MCF 10A (cell line): ENCODE measurements around the gene MPL. TPM values are rescaled to one million over a fixed set of nuclear protein-coding genes. Genes with fewer than 3 reads are reported as not detected.
A peak's percentile ranks its signal among the peaks of the same experiment; 100 is the strongest.

Experiments used
- BruUV-seq: library from RNA; stranded (reverse); fragments of 400-500 nt; replicated peaks from 2 replicates; lab custom pipeline; 2021; lab: Mats Ljungman, UMichigan
- CTCF ChIA-PET: fragments of 300-600 bp; sonication (Branson Sonifier 250); formaldehyde crosslinking; extraction: SDS; loops from one replicate; lab custom pipeline; 2021; ENCODE audit warnings: antibody characterized with exemption, inconsistent platforms; lab: Yijun Ruan, JAX
- POLR2A ChIA-PET: fragments of 300-600, 350-650 bp; sonication (Branson Sonifier 250); formaldehyde crosslinking; extraction: SDS; loops from one replicate; lab custom pipeline; 2020; ENCODE audit warnings: antibody characterized with exemption, inconsistent platforms; lab: Yijun Ruan, JAX
- DNase-seq: peaks from one replicate; pipeline ENCODE4 v3.0.0-alpha.2; 2018; ENCODE audit not compliant: unreplicated experiment
- H3K27ac Mint-ChIP-seq: one replicate; pipeline ENCODE4 v1.8.0; 2022; ENCODE audit warnings: mild to moderate bottlenecking, low read depth, mixed read lengths; ENCODE audit not compliant: unreplicated experiment
- H3K27me3 Mint-ChIP-seq: one replicate; pipeline ENCODE4 v1.8.0; 2022; ENCODE audit warnings: mixed read lengths; ENCODE audit not compliant: insufficient read depth, unreplicated experiment
- H3K36me3 Mint-ChIP-seq: one replicate; pipeline ENCODE4 v1.8.0; 2022; ENCODE audit warnings: mild to moderate bottlenecking, moderate library complexity, mixed read lengths; ENCODE audit not compliant: insufficient read depth, unreplicated experiment
- H3K4me1 Mint-ChIP-seq: one replicate; pipeline ENCODE4 v1.8.0; 2022; ENCODE audit warnings: mixed read lengths; ENCODE audit not compliant: insufficient read depth, unreplicated experiment
- H3K4me3 Mint-ChIP-seq: one replicate; pipeline ENCODE4 v1.8.0; 2022; ENCODE audit warnings: mild to moderate bottlenecking, moderate library complexity, mixed read lengths; ENCODE audit not compliant: unreplicated experiment
- H3K9me3 Mint-ChIP-seq: one replicate; pipeline ENCODE4 v1.8.0; 2022; ENCODE audit warnings: mixed read lengths; ENCODE audit not compliant: unreplicated experiment
- CTCF ChIP-seq: fragments of 200-600 bp; IDR thresholded peaks from one replicate; pipeline ENCODE4 v1.8.0; 2022; ENCODE audit warnings: antibody characterized with exemption, mild to moderate bottlenecking; ENCODE audit not compliant: unreplicated experiment
- intact Hi-C: fragments of 100-400 bp; cut with micrococcal nuclease; formaldehyde crosslinking; loops from 2 replicates; pipeline ENCODE4 v1.14.1; 2022
- total RNA-seq: library from RNA; stranded (reverse); gene quantifications from 2 replicates; pipeline ENCODE4 v1.2.3, GENCODE V29; 2022

Gene MPL
- total RNA-seq, 1 experiment from 2014 or later, result not detected

- Mint-ChIP-seq H3K27ac (no peak overlapping the region), H3K4me1 (peaks cover 52% of the 10 kb centered on the region), H3K27me3 (no peaks in the 10 kb centered on the region), H3K4me3 (no peak overlapping the region), H3K9me3 (no peaks in the 10 kb centered on the region), H3K36me3 (peaks cover 37% of the 10 kb centered on the region)
- POLR2A ChIA-PET, result no interaction called here
- no peak for DNase-seq
- CTCF ChIA-PET, result interaction anchor here (0.5 to 0.7 kb wide), 2 partner anchors 36 to 57 kb away, joined by 3 to 4 read pairs; no protein-coding TSS in a partner anchor
- no TSS peak for BruUV-seq
- intact Hi-C loops, result no loop called here
- TF ChIP-seq CTCF, result no peak
Measured at GRCh38 chr1:43363283-43363934, 25.8 kb downstream of the MPL start.

GRCh38 chr1:43363935-43364525, 26.4 kb downstream of the MPL start:
- BruUV-seq, result TSS peak; percentile 39
- Mint-ChIP-seq H3K4me1 (peaks cover 55% of the 10 kb centered on the region), H3K9me3 (no peaks in the 10 kb centered on the region), H3K36me3 (peaks cover 37% of the 10 kb centered on the region), H3K27ac (no peak overlapping the region), H3K27me3 (no peaks in the 10 kb centered on the region), H3K4me3 (no peak overlapping the region)
- CTCF ChIA-PET, result interaction anchor here (0.7 kb wide), 1 partner anchor 35 kb away, joined by 4 read pairs; no protein-coding TSS in a partner anchor
- no peak for TF ChIP-seq CTCF
- POLR2A ChIA-PET, result no interaction called here
- no peak for DNase-seq
- intact Hi-C loops, result no loop called here

- peaks cover 46% of the 10 kb centered on the region for H3K4me1 Mint-ChIP-seq
- H3K27me3 Mint-ChIP-seq, result no peaks in the 10 kb centered on the region
- H3K9me3 Mint-ChIP-seq, result no peaks in the 10 kb centered on the region
- TF ChIP-seq CTCF, result no peak
- intact Hi-C loops, result no loop called here
- BruUV-seq, result no TSS peak
- DNase-seq, result no peak
- CTCF ChIA-PET, result interaction anchor here (1.2 kb wide), 1 partner anchor 7 kb away, joined by 3 read pairs; the partner anchor contains the start of gene CDC20
- peak overlapping the region; percentile 87 for H3K4me3 Mint-ChIP-seq
- H3K27ac Mint-ChIP-seq, result peak overlapping the region; percentile 84
- POLR2A ChIA-PET, result interaction anchor here (0.9 to 4.9 kb wide), 3 partner anchors 7 to 347 kb away, joined by 3 to 69 read pairs (median 41); partner anchors contain the start of genes CDC20, MED8 and SZT2
- H3K36me3 Mint-ChIP-seq, result peaks cover 37% of the 10 kb centered on the region
Measured at GRCh38 chr1:43365678-43366077, 28.1 kb downstream of the MPL start.

- Mint-ChIP-seq H3K27me3 (no peaks in the 10 kb centered on the region), H3K4me3 (peak overlapping the region; percentile 87), H3K27ac (peak overlapping the region; percentile 84), H3K36me3 (peaks cover 35% of the 10 kb centered on the region), H3K4me1 (peaks cover 44% of the 10 kb centered on the region), H3K9me3 (no peaks in the 10 kb centered on the region)
- ChIA-PET POLR2A (interaction anchor here (0.9 to 4.9 kb wide), 3 partner anchors 8 to 347 kb away, joined by 3 to 69 read pairs (median 41); partner anchors contain the start of genes CDC20, MED8 and SZT2), CTCF (interaction anchor here (0.6 to 1.2 kb wide), 2 partner anchors 8 to 134 kb away, joined by 3 read pairs; partner anchors contain the start of gene CDC20)
- TF ChIP-seq CTCF, result no peak
- peak; percentile 49 for DNase-seq
- intact Hi-C loops, result no loop called here
- BruUV-seq, result no TSS peak
Measured at GRCh38 chr1:43366179-43366578, 28.6 kb downstream of the MPL start.
